Measurements from ENCODE around the gene FAM209A.

- TF ChIP-seq POLR2A (IDR thresholded peaks at IDR 0.05; ENCODE audit: low read depth, low read length), result no peak
- no peak for TF ChIP-seq POLR2AphosphoS5 (IDR thresholded peaks at IDR 0.05; ENCODE audit: low read depth, low read length)
- TF ChIP-seq TAF1 (IDR thresholded peaks at IDR 0.05; ENCODE audit: borderline replicate concordance, low read depth, low read length), result no peak
Measured at GRCh38 chr20:56554869-56555268, 30.3 kb downstream of the FAM209A start.

Measured in GM12892 (cell line).